Embryonic facial prominence (tissue), 1 donor: ENCODE measurements around the gene ANKRD55.
"Not testable (repeated sequence)": the region's sequence is repeated elsewhere in the genome, so short reads cannot be mapped to it uniquely, and the experiment has no call there.

Source experiments
- DNase-seq: peaks from one replicate; pipeline ENCODE4 v3.0.0-alpha.2; 2016; ENCODE audit errors: extremely low spot score

Gene ANKRD55

GRCh38 chr5:56144211-56144610 lies 88.9 kb downstream of the ANKRD55 start:
- DNase-seq: no peak

DNA sequence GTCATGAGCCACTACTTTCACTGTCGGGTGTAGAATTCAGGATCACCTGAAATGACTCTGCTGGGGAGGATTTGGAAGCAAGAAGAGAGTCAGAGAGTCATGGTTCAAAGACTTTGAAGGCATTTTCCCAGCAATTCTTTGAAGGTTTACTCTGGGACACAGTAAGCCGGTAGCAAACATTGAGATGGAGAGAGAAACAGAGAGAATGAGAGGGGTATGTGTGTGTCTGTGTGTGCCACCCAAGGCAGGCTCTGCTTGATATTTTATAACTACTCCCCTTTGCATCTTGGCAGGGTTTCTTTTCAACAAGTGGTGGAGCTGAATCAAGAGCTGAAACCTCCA lies 89.8 kb downstream of the ANKRD55 start:
- DNase-seq: no peak

DNA sequence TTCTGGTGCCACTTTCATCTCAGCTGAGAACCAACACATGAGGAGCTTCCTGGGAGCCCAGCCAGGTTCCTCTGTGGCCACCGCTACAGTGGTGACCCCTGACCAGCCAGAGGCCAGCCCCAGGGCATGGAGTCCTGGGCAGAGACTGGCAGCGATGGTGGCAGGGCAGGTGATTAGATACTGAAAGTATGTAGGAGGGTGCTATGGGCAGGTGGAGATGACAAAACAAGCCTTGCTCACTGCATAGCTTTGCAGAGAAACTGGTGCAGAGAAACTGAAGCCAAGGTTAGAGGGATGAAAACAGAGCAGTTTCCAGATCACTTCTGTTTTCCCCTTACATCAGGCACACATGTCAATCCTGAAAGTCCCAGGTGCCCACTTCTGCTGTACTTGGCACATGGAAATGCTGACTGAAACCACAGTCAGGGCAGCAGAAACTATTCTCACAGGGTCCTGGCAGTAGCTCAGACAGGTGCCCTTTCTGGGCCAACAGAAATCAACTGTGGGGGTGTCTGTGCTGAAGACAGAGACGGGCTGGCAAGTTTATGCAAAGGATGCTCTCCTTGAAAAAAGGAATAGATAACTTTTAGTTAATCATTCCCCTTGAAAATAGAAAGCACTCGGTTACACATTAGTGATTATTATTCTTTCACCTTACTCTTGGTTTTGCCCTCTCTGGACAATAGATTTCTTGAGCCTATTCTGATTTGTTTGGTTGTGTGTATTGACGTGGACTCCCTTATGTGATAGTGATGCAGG lies 90.3 kb downstream of the ANKRD55 start:
- no peak for DNase-seq

- no peak for DNase-seq
Observed at GRCh38 chr5:56142233-56142613, 90.9 kb downstream of the ANKRD55 start.

DNA sequence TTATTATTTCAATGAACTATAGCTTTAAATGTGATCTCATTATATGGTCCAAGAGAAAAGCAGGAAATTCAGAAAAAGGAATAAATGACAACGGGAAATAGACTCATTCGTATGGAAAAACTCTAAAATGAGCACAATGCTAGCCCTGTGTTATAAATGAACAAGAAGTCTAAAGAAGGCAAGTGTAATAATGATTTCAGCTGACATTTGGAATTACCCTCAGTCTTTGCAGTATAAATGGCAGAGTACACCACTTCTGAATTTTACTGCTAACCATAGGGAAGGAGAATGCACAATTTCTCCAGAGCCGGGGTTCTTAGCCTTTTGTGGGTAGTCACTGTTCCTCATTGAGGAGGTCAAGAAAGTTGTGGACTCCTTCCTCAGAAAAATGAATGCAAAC lies 93.1 kb downstream of the ANKRD55 start:
- no peak for DNase-seq

DNA sequence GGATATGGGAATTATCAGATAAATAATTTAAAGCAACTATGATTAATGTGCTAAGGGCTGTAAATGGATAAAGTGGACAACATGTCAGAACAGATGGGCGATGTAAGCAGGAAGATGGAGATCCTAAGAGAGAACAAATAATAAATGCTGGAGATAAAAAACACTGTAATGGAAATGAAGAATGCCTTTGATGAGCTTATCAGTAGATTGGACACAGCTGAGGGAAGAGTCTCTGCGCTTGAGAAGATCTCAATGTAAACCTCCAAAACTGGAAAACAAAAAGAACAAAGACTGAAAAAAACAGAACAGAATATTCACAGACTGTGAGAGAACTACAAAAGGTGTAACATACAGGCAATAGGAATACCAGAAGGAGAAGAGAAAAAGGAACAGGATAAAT lies 102.5 kb downstream of the ANKRD55 start:
- no peak for DNase-seq

GRCh38 chr5:56129288-56129687 lies 103.8 kb downstream of the ANKRD55 start:
- no peak for DNase-seq

DNA sequence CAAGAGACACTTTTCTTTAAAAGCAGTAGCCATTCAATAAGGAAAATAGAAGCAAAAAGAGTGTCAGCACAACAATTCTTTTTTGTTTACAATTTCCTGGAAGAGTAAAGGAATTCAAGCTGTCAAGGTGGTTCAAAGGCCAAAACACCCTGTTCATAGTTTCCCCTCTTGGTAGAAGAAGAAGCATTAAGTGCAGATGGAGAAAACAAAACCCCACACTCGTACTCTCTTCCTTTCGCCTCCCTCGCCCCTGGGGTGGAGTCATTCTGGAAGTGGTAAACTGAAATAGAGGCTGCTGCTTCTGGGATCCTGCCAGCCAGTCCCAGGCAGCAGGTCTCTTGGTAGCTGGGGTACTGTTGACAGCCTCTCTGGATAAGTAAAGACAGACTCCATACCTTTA lies 105.0 kb downstream of the ANKRD55 start:
- no peak for DNase-seq

DNA sequence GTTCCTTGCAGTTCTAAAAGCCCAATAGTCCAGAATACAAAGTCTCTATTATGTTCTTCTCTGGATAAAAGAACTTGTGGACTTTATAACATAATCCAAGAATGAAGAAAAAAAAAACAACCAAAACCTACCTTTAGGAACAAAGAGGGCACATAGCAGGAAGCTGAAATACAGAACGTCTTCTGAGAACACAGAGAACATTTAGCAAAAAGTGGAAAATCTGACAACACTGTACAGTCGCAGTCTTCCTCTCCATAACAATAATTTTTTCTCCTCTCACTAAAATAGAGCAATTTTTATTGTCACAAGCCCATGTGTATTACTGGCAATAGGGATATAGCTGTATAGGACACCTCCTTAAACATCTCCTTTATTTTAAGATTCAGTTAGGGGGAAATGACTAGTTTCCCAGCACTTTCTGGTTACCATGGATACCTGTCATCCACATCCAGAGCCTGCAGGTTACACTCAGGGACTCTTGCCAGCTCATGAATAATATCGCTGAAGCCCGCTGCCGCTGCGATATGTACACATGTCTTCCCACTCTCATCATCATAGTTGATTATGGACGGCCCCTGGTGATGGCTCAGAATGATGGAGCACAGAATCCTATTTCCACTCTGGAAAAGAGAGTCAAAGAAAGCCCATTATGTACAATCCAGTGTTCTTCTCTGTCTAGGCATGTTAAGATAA lies 106.5 kb downstream of the ANKRD55 start:
- no peak for DNase-seq

GRCh38 chr5:56123531-56124243 lies 109.4 kb downstream of the ANKRD55 start:
- DNase-seq: no peak

DNA sequence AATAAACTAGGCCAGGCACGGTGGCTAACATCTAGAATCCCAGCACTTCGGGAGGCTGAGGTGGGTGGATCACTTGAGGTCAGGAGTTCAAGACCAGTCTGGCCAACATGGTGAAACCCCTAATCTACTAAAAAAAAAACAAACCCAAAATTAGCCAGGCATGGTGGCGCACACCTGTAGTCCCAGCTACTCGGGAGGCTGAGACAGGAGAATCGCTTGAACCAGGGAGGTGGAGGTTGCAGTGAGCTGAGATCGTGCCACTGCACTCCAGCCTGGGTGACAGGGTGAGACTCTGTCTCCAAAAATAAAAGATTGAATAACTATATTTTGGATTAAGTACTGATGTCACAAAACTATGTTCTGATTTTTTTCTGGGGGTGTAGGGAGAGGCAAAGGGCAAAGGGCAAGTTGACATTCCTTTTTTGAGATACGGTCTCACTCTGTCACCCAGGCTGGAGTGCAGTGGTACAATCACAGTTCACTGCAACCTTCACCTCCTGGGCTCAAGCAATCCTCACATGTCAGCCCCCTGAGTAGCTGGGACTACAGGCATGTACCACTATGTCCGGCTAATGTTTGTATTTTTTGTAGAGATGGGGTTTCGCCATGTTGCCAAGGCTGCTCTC lies 110.7 kb downstream of the ANKRD55 start:
- not testable (repeated sequence) for DNase-seq

DNA sequence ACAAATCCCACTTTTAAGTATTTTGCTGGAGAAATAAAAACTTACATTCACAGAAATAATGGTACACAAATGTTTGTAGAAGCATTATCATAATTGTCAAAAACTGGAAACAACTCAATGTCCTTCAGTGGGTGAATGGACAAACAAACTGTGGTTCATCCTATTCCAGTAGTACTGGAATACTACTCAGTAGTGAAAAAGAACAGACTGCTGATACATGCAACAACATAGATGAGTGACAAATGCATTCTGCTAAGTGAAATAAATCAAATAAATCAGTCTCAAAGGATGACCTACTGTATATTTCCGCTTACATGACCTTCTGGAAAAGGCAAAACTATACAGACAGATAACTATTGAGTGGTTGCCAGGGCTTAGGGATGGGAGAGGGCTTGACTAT lies 114.1 kb downstream of the ANKRD55 start:
- no peak for DNase-seq

DNA sequence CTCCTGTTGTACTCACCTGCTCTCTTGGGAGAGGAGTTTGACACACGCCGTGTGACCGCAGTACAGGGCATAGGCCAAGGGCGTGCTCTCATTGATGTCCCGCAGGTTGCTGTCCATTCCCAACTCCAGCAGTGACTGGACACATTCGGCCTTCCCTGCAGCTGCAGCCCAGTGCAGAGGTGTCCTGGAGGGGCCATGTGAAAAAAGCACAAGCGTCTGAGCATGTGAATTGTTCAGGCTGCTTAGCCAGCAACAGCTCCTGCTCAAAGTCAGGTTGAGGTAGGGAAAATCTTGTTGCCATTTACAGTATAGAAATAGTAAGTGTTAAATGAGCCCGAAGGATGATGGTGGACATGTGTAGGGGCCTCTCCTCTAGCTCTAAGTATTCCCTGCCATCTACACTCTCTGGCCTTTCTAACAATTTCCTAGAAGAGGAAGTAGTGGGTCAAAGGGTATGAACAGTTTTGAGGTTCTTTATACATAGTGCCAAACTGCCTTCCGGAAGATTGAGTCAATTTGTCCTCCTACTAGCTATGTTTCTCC lies 116.5 kb downstream of the ANKRD55 start:
- no peak for DNase-seq

GRCh38 chr5:56115589-56115988 lies 117.5 kb downstream of the ANKRD55 start:
- no peak for DNase-seq

GRCh38 chr5:56112526-56113121 lies 120.5 kb downstream of the ANKRD55 start:
- no peak for DNase-seq

- DNase-seq: no peak
Observed at GRCh38 chr5:56111404-56111781, 121.7 kb downstream of the ANKRD55 start.

DNA sequence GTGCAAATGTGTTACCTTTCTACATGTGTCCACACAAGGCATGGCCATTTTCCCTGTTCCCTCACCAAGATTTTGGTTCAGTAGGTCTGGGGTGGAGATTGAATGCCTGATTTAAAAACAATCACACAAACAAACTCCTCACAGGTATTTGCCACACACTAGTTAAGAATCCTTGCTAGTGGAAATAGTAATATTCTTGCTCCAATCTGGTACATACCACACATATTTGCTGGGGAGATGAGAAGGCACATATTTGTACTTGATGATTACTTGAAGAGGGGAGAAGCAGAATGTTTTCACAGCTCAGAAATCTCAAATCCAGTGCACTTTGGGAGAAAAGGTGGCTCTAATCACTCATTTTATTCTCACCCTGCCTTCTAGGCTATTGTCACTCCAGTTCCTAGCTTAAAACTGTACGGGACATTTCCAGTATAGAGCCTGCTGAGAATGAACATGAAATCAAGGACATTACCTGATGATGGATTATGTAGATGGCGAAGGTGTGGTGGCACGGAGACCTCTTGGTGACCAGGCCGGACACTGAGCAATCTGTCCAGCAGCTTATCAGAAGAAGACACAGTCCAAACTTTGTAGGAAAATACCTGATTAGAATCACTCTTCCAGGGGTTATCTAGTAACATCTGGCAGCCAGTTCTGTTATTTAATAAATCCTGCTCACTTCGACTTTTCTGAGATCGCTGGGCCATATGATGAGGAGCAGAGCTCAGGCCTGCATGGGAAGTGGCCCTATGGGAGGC lies 122.3 kb downstream of the ANKRD55 start:
- DNase-seq: no peak

GRCh38 chr5:56108246-56108645 lies 124.9 kb downstream of the ANKRD55 start:
- DNase-seq: no peak

DNA sequence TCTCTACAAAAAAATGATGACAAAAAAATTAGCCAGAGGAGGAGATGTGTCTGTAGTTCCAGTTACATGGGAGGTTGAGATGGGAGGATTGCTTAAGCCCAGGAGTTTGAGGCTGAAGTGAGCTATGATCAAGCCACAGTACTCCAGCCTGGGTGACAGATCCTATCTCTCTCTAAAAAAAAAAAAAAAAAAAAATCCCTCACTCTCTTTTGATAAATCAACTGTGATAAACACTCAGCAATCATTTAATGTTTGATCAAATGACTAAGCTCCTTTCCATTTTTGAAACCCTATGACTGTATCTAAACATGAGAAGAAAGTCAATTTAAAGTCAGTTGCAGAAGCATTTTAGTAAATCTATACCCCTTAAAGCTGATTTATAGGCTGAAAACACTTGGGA lies 126.3 kb downstream of the ANKRD55 start:
- no peak for DNase-seq

DNA sequence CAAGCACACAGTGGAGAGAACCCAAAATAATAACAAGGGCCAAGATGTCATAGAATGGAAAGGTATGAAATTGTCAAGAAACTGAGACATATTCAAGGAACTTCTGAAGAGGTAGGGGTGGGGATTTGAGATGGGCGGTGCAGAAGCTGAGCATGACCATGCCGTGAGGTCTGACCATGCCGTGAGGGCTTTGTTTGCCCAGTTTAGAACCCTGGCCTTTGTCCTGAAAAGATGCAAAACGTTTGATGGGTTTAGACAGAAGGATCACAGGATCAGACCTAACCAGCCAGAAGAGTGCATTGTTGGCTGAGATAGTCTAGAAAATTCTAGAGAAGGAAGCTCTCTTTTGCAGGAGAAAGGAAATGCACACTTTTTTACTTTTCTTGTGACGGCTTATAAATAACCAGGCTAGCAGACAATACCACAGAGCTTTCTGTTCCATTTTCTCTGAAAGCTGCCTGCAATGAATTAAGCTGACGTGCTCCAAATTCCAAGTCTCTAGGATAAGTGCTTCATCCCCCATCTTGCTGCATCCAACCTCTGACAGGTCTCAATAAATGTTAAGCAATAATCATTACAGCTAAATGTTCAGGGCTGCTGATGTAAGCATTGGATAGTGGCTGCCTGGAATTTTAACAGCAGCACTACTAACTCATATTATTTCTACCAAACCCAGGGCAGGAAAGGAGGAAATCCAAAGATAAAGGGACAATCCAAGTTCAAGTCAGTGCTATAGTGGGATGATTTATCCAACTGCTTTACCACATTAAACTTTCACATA lies 127.4 kb downstream of the ANKRD55 start:
- DNase-seq: no peak
